MCF 10A (cell line): ENCODE data around the gene PIM2. TPM values are rescaled to one million over a fixed set of nuclear protein-coding genes. Genes with fewer than 3 reads are reported as not detected.

Experiments
- BruUV-seq: library from RNA; stranded (reverse); fragments of 400-500 nt; replicated peaks from 2 replicates; lab custom pipeline; 2021; lab: Mats Ljungman, UMichigan
- CTCF ChIA-PET: fragments of 300-600 bp; sonication (Branson Sonifier 250); formaldehyde crosslinking; extraction: SDS; loops from one replicate; lab custom pipeline; 2021; ENCODE audit warnings: antibody characterized with exemption, inconsistent platforms; lab: Yijun Ruan, JAX
- POLR2A ChIA-PET: fragments of 300-600, 350-650 bp; sonication (Branson Sonifier 250); formaldehyde crosslinking; extraction: SDS; loops from one replicate; lab custom pipeline; 2020; ENCODE audit warnings: antibody characterized with exemption, inconsistent platforms; lab: Yijun Ruan, JAX
- DNase-seq: peaks from one replicate; pipeline ENCODE4 v3.0.0-alpha.2; 2018; ENCODE audit not compliant: unreplicated experiment
- H3K27ac Mint-ChIP-seq: one replicate; pipeline ENCODE4 v1.8.0; 2022; ENCODE audit warnings: mild to moderate bottlenecking, low read depth, mixed read lengths; ENCODE audit not compliant: unreplicated experiment
- H3K27me3 Mint-ChIP-seq: one replicate; pipeline ENCODE4 v1.8.0; 2022; ENCODE audit warnings: mixed read lengths; ENCODE audit not compliant: insufficient read depth, unreplicated experiment
- H3K36me3 Mint-ChIP-seq: one replicate; pipeline ENCODE4 v1.8.0; 2022; ENCODE audit warnings: mild to moderate bottlenecking, moderate library complexity, mixed read lengths; ENCODE audit not compliant: insufficient read depth, unreplicated experiment
- H3K4me1 Mint-ChIP-seq: one replicate; pipeline ENCODE4 v1.8.0; 2022; ENCODE audit warnings: mixed read lengths; ENCODE audit not compliant: insufficient read depth, unreplicated experiment
- H3K4me3 Mint-ChIP-seq: one replicate; pipeline ENCODE4 v1.8.0; 2022; ENCODE audit warnings: mild to moderate bottlenecking, moderate library complexity, mixed read lengths; ENCODE audit not compliant: unreplicated experiment
- H3K9me3 Mint-ChIP-seq: one replicate; pipeline ENCODE4 v1.8.0; 2022; ENCODE audit warnings: mixed read lengths; ENCODE audit not compliant: unreplicated experiment
- CTCF ChIP-seq: fragments of 200-600 bp; IDR thresholded peaks from one replicate; pipeline ENCODE4 v1.8.0; 2022; ENCODE audit warnings: antibody characterized with exemption, mild to moderate bottlenecking; ENCODE audit not compliant: unreplicated experiment
- intact Hi-C: fragments of 100-400 bp; cut with micrococcal nuclease; formaldehyde crosslinking; loops from 2 replicates; pipeline ENCODE4 v1.14.1; 2022
- total RNA-seq: library from RNA; stranded (reverse); gene quantifications from 2 replicates; pipeline ENCODE4 v1.2.3, GENCODE V29; 2022

The PIM2 gene
- total RNA-seq, 1 experiment from 2014 or later, result 9.2 TPM

- H3K4me3 Mint-ChIP-seq, result no peak overlapping the region
- CTCF ChIA-PET, result interaction anchor here (0.6 kb wide), 1 partner anchor 145 kb away, joined by 3 read pairs; no protein-coding TSS in a partner anchor
These were observed 1.9 kb upstream of the PIM2 start for GRCh38 chrX:48920718-48921104.

GRCh38 chrX:48919947-48920717 is 1.3 kb upstream of the PIM2 start:
- peaks cover 24% of the 10 kb centered on the region for H3K36me3 Mint-ChIP-seq
- DNase-seq, result no peak
- no peaks in the 10 kb centered on the region for H3K9me3 Mint-ChIP-seq
- POLR2A ChIA-PET, result interaction anchor here (1.0 to 1.9 kb wide), 6 partner anchors 18 to 183 kb away, joined by 3 to 7 read pairs (median 4); partner anchors contain the start of genes HDAC6, PQBP1 and TIMM17B
- TF ChIP-seq CTCF, result no peak
- no TSS peak for BruUV-seq
- no peaks in the 10 kb centered on the region for H3K27me3 Mint-ChIP-seq
- CTCF ChIA-PET, result interaction anchor here (0.6 to 0.9 kb wide), 2 partner anchors 28 to 146 kb away, joined by 3 to 5 read pairs; no protein-coding TSS in a partner anchor
- intact Hi-C loops, result loop anchor here (2.0 to 5.0 kb wide), 3 partner anchors 39 to 122 kb away; partner anchors contain the start of genes HDAC6 and TFE3
- peaks cover 15% of the 10 kb centered on the region for H3K4me1 Mint-ChIP-seq
- H3K4me3 Mint-ChIP-seq, result peak overlapping the region; percentile 94
- H3K27ac Mint-ChIP-seq, result peak overlapping the region; percentile 64

More at GRCh38 chrX:48920718-48921104, 1.9 kb upstream of the PIM2 start:
- peaks cover 15% of the 10 kb centered on the region for H3K4me1 Mint-ChIP-seq
- no peak for TF ChIP-seq CTCF
- H3K36me3 Mint-ChIP-seq, result peaks cover 30% of the 10 kb centered on the region
- H3K9me3 Mint-ChIP-seq, result no peaks in the 10 kb centered on the region
- H3K27me3 Mint-ChIP-seq, result no peaks in the 10 kb centered on the region
- intact Hi-C loops, result no loop called here
- no peak for DNase-seq
- BruUV-seq, result no TSS peak
- H3K27ac Mint-ChIP-seq, result no peak overlapping the region
- POLR2A ChIA-PET, result interaction anchor here (1.7 to 1.9 kb wide), 3 partner anchors 9 to 23 kb away, joined by 4 to 7 read pairs (median 6); partner anchors contain the start of genes PQBP1, SLC35A2 and TIMM17B

- peaks cover 21% of the 10 kb centered on the region for H3K36me3 Mint-ChIP-seq
- no peaks in the 10 kb centered on the region for H3K27me3 Mint-ChIP-seq
- H3K9me3 Mint-ChIP-seq, result no peaks in the 10 kb centered on the region
- H3K4me3 Mint-ChIP-seq, result peak overlapping the region; percentile 94
- no TSS peak for BruUV-seq
- peaks cover 15% of the 10 kb centered on the region for H3K4me1 Mint-ChIP-seq
- no peak for TF ChIP-seq CTCF
- POLR2A ChIA-PET, result interaction anchor here (0.5 to 1.9 kb wide), 9 partner anchors 19 to 960 kb away, joined by 3 to 7 read pairs (median 4); partner anchors contain the start of genes HDAC6, PQBP1, TIMM17B and USP27X
- H3K27ac Mint-ChIP-seq, result peak overlapping the region; percentile 64
- CTCF ChIA-PET, result interaction anchor here (0.6 to 0.9 kb wide), 2 partner anchors 28 to 124 kb away, joined by 4 to 5 read pairs; partner anchors contain the start of gene TFE3
- no peak for DNase-seq
- intact Hi-C loops, result loop anchor here (2.0 to 5.0 kb wide), 3 partner anchors 39 to 123 kb away; partner anchors contain the start of genes HDAC6 and TFE3
These were observed 577 bp upstream of the PIM2 start for GRCh38 chrX:48919360-48919841.

GRCh38 chrX:48918301-48918642 is 552 bp downstream of the PIM2 start:
- POLR2A ChIA-PET, result interaction anchor here (0.9 to 1.2 kb wide), 3 partner anchors 27 to 117 kb away, joined by 3 to 6 read pairs (median 4); partner anchors contain the start of genes HDAC6 and OTUD5
- H3K27ac Mint-ChIP-seq, result peak overlapping the region; percentile 96
- peaks cover 28% of the 10 kb centered on the region for H3K36me3 Mint-ChIP-seq

More at GRCh38 chrX:48918301-48918642, 552 bp downstream of the PIM2 start:
- intact Hi-C loops, result loop anchor here (2.0 to 5.0 kb wide), 3 partner anchors 41 to 124 kb away; partner anchors contain the start of genes HDAC6 and TFE3
- no peak for TF ChIP-seq CTCF
- Mint-ChIP-seq H3K4me1 (peaks cover 15% of the 10 kb centered on the region), H3K9me3 (no peaks in the 10 kb centered on the region), H3K27me3 (no peaks in the 10 kb centered on the region), H3K4me3 (peak overlapping the region; percentile 94)
- no peak for DNase-seq
- CTCF ChIA-PET, result interaction anchor here (0.6 kb wide), 3 partner anchors 9 to 167 kb away, joined by 3 to 4 read pairs (median 3); no protein-coding TSS in a partner anchor
- no TSS peak for BruUV-seq
